Measurements from ENCODE around the gene TSPEAR. TPM values are rescaled to one million over a fixed set of nuclear protein-coding genes. Genes with fewer than 3 reads are reported as not detected.
A peak's percentile ranks its signal among the peaks of the same experiment; 100 is the strongest.

Gene TSPEAR
- total RNA-seq, 1 donor from 2014 or later: 0.15 TPM

DNA sequence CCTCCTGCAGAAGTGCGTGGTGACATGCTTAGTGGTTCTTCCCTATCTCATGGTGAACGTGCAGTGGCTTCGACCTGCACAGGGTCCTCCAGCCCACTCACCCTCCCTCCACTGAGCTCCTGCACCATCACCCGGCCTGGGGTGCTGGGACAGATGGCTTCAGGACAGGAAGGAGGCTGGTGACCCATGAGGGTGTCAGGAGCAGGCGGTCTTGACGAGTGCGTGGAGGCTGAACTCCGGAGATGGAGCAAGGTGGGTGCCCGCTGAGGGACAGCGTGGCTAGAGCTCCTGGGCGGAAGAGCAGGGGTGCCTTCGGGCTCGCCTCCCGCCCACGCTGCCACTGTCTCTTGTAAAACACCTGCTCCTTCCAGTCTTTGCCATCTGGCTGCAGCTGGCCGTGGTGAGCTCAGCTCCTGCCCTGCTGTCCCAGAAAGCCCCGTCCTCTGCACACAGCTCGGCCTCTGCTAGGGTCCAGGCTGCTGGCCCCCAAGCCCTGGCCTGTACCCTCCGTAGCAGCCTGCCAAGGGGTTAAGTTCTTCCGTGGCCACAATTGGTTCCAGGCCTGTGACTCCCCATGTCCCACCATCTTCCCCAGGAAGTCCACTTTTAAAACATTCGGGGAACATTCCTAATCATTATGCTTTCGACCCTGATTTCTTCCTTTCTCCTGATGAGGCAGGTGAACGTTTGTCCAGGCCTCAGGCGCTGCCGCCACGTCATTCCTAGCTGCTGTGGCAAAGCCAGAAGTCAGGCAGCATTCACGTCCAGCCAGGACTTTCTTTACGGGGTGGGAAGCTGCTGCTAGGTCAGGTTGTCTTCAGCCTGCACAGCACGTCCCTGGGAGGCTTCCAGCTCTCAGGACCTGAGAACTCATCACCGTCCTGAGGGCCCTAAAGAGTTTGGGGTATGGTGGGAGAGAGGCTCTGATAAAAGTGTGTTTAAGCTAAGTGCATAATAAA, 179.5 kb downstream of the TSPEAR start:
- H3K27me3 Mint-ChIP-seq (ENCODE audit: low read depth): peaks cover 17% of the 10 kb centered on the region
- no peaks in the 10 kb centered on the region for H3K4me1 Mint-ChIP-seq (ENCODE audit: low read depth)
- H3K4me3 Mint-ChIP-seq (ENCODE audit: unreplicated experiment): no peak overlapping the region
- no peak overlapping the region for H3K27ac Mint-ChIP-seq (ENCODE audit: unreplicated experiment)
- TF ChIP-seq, protein P1, sequence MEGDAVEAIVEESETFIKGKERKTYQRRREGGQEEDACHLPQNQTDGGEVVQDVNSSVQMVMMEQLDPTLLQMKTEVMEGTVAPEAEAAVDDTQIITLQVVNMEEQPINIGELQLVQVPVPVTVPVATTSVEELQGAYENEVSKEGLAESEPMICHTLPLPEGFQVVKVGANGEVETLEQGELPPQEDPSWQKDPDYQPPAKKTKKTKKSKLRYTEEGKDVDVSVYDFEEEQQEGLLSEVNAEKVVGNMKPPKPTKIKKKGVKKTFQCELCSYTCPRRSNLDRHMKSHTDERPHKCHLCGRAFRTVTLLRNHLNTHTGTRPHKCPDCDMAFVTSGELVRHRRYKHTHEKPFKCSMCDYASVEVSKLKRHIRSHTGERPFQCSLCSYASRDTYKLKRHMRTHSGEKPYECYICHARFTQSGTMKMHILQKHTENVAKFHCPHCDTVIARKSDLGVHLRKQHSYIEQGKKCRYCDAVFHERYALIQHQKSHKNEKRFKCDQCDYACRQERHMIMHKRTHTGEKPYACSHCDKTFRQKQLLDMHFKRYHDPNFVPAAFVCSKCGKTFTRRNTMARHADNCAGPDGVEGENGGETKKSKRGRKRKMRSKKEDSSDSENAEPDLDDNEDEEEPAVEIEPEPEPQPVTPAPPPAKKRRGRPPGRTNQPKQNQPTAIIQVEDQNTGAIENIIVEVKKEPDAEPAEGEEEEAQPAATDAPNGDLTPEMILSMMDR (IDR thresholded peaks at IDR 0.05): no peak
- no peaks in the 10 kb centered on the region for H3K9me3 Mint-ChIP-seq (ENCODE audit: low read depth)
- H3K36me3 Mint-ChIP-seq (ENCODE audit: low read depth): no peaks in the 10 kb centered on the region
- DNase-seq (ENCODE audit: low spot score): peak; percentile 76

DNA sequence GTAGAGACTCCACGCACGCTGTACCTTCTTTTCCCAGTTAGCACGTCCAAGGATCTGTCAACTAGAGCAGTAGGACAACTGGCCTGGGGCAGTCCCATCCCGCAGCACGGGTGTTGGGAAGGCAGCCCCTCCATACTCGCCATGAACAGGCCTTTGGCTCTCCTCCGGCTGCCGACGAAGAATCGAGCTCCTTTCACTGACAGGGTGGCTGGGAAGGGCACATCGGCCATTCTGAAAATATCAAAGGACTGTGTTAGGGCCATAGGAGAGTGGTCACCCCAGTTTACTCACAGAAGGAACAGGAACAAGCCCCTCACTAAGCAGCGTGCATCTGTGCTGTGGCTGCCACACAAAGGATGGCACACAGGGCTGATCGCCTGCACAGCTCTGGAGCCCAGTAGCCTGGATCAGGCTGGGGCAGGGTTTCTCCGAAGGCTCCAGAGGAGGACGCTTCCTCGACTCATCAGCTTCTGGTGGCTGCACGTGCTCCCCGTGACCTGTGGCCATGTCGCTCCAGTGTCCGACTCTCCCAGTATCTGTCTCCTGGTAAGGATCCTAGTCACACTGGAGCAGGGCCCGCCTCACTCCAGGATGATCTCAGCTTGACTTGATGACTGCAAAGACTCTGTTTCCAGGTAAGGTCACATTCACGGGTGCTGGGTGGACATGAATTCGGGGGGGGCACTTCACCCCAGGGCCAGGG, 180.3 kb downstream of the TSPEAR start:
- peak; percentile 77 for DNase-seq (ENCODE audit: low spot score)
- Mint-ChIP-seq H3K9me3 (ENCODE audit: low read depth) (no peaks in the 10 kb centered on the region), H3K27me3 (ENCODE audit: low read depth) (peaks cover 20% of the 10 kb centered on the region), H3K4me3 (ENCODE audit: unreplicated experiment) (no peak overlapping the region), H3K36me3 (ENCODE audit: low read depth) (no peaks in the 10 kb centered on the region), H3K4me1 (ENCODE audit: low read depth) (no peaks in the 10 kb centered on the region), H3K27ac (ENCODE audit: unreplicated experiment) (no peak overlapping the region)
- TF ChIP-seq, protein P1 (IDR thresholded peaks at IDR 0.05): no peak

DNA sequence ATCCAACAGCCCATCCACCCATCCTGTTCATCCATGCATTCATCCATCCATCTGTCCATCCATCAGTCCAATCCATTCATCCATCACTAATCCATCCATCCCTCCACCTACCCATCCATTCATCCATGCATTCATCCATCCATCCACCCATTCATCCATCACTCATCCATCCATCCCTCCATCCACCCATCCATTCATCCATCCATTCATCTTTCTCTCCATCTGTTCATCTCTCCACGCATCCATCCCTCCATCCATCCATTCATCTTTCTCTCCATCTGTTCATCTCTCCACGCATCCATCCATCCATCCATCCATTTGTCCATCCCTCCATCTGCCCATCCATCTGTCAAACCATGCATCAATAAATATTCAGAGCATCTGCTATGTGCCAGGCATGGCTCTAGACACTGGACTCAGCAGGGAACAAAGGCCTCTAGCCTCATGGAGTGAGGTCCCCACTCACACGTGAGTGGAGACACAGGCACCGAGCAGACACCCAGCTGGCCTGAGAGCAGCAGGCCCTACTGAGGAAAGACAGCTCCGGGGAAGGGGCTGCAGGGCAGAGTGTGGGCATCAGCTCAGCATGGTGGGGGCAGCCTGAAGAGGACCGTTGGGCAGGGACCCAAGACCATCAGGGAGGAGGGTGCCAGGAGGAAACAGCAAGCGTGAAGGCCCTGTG, 181.0 kb downstream of the TSPEAR start:
- Mint-ChIP-seq H3K36me3 (ENCODE audit: low read depth) (no peaks in the 10 kb centered on the region), H3K27ac (ENCODE audit: unreplicated experiment) (no peak overlapping the region), H3K4me3 (ENCODE audit: unreplicated experiment) (no peak overlapping the region), H3K9me3 (ENCODE audit: low read depth) (no peaks in the 10 kb centered on the region), H3K4me1 (ENCODE audit: low read depth) (no peaks in the 10 kb centered on the region), H3K27me3 (ENCODE audit: low read depth) (peaks cover 20% of the 10 kb centered on the region)
- TF ChIP-seq, protein P1 (IDR thresholded peaks at IDR 0.05): no peak
- DNase-seq (ENCODE audit: low spot score): peak; percentile 50

DNA sequence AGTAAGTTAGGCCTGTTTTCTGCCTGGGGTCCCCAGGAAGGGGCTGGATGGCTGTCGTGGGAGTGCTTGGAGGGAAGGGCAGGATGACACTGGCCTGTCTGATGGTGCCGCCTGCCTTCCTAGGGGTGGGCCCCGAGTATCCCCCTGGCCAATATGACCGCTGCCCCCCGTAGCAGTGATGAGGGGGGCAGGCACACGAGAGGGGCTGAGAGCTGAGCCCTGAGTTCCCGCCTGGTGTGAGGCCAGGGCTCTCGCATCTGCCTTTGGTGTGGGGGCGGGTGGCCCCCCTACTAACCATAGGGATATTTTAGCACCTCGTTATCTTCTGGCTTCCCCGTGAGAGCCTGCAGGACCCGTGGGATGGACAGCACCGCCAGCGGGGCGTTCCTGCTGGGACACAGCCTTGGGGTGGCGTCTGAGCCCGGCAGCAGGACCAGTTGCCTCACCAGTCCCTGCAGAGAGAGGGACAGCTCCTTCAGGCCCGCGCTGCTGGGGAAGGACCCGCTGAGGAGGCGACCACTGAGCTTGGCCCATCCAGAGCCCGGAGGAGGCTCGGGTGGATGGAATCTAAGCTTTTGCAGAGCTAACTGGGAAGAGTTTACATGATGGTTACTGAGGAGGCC, 181.8 kb downstream of the TSPEAR start:
- no peak overlapping the region for H3K27ac Mint-ChIP-seq (ENCODE audit: unreplicated experiment)
- peaks cover 13% of the 10 kb centered on the region for H3K27me3 Mint-ChIP-seq (ENCODE audit: low read depth)
- TF ChIP-seq, protein P1 (IDR thresholded peaks at IDR 0.05): no peak
- no peaks in the 10 kb centered on the region for H3K9me3 Mint-ChIP-seq (ENCODE audit: low read depth)
- no peaks in the 10 kb centered on the region for H3K4me1 Mint-ChIP-seq (ENCODE audit: low read depth)
- no peak overlapping the region for H3K4me3 Mint-ChIP-seq (ENCODE audit: unreplicated experiment)
- H3K36me3 Mint-ChIP-seq (ENCODE audit: low read depth): no peaks in the 10 kb centered on the region
- DNase-seq (ENCODE audit: low spot score): peak; percentile 85

Measured in chondrocyte (in vitro differentiated cells).